GM12865 (cell line): Measurements from ENCODE around the gene JMJD8.
A peak's percentile ranks its signal among the peaks of the same experiment; 100 is the strongest.

Experiments used
- DNase-seq: peaks from one replicate; pipeline ENCODE4 v3.0.0; 2010; ENCODE audit warnings: low read depth
- H3K4me3 ChIP-seq: 2 replicates; pipeline ENCODE4 v1.5.1; 2011; ENCODE audit warnings: mild to moderate bottlenecking, low read depth, low read length, control low read depth
- CTCF ChIP-seq: IDR thresholded peaks from 2 replicates; pipeline ENCODE4 v1.5.1; 2011; ENCODE audit warnings: low read length, control low read depth, low read depth, inconsistent platforms; ENCODE audit not compliant: insufficient read depth; ENCODE audit errors: missing control alignments

The JMJD8 gene

GRCh38 chr16:638034-638543 is 46.0 kb downstream of the JMJD8 start:
- no peak for TF ChIP-seq CTCF
- DNase-seq: no peak
- no peak overlapping the region for H3K4me3 ChIP-seq

- H3K4me3 ChIP-seq: peak overlapping the region; percentile 69
- peak; percentile 95 for DNase-seq
- TF ChIP-seq CTCF: no peak
These were observed 46.8 kb downstream of the JMJD8 start for GRCh38 chr16:637081-638018.

GRCh38 chr16:636206-637080 is 47.7 kb downstream of the JMJD8 start, which contains the start of gene METTL26:
Gene METTL26, minus strand, starts transcription at chr16:636305. Its CDS starts 15 bp downstream, at chr16:636290.
- TF ChIP-seq CTCF: no peak
- peak within 1 kb of the TSS; percentile 69 for H3K4me3 ChIP-seq
- peak; percentile 97 for DNase-seq

GRCh38 chr16:635573-636205 is 48.4 kb downstream of the JMJD8 start:
- DNase-seq: no peak
- peak overlapping the region; percentile 69 for H3K4me3 ChIP-seq
- no peak for TF ChIP-seq CTCF

- no peak for TF ChIP-seq CTCF
- DNase-seq: no peak
- H3K4me3 ChIP-seq: peak overlapping the region; percentile 69
These were observed 49.1 kb downstream of the JMJD8 start for GRCh38 chr16:634996-635395.

- no peak for DNase-seq
- H3K4me3 ChIP-seq: no peak overlapping the region
- TF ChIP-seq CTCF: no peak
These were observed 50.0 kb downstream of the JMJD8 start for GRCh38 chr16:634051-634670.
